Osteoblast (primary cell): Measurements from ENCODE around the gene CPEB4. TPM values are rescaled to one million over a fixed set of nuclear protein-coding genes. Genes with fewer than 3 reads are reported as not detected.

ENCODE experiments used
- DNase-seq: peaks from one replicate; pipeline ENCODE4 v3.0.0; 2011; ENCODE audit warnings: low spot score, mixed read lengths; ENCODE audit not compliant: insufficient read length; ENCODE audit errors: missing footprints
- H2AFZ ChIP-seq: 2 replicates; pipeline ENCODE4 v1.6.0; 2011; ENCODE audit warnings: mild to moderate bottlenecking, low read length
- H3K27ac ChIP-seq: 2 replicates; pipeline ENCODE4 v1.5.1; 2011; ENCODE audit warnings: mild to moderate bottlenecking, low read depth, low read length, moderate library complexity
- H3K27me3 ChIP-seq: 2 replicates; pipeline ENCODE4 v1.6.0; 2012; ENCODE audit warnings: mild to moderate bottlenecking, control low read depth, inconsistent platforms, low read length, moderate library complexity; ENCODE audit not compliant: insufficient read depth
- H3K36me3 ChIP-seq: 2 replicates; pipeline ENCODE4 v1.5.1; 2011; ENCODE audit warnings: mild to moderate bottlenecking, low read length, control low read depth, moderate library complexity; ENCODE audit not compliant: insufficient read depth
- H3K4me1 ChIP-seq: 2 replicates; pipeline ENCODE4 v1.5.1; 2011; ENCODE audit warnings: mild to moderate bottlenecking, low read length, control low read depth, moderate library complexity; ENCODE audit not compliant: insufficient read depth
- H3K4me2 ChIP-seq: 2 replicates; pipeline ENCODE4 v1.6.0; 2011; ENCODE audit warnings: mild to moderate bottlenecking, low read length; ENCODE audit not compliant: insufficient read depth
- H3K4me3 ChIP-seq: fragments of 200-600 bp; sonication (generic); 3 replicates; pipeline ENCODE4 v1.5.1; 2012; ENCODE audit warnings: mild to moderate bottlenecking, low read length, inconsistent platforms; ENCODE audit not compliant: insufficient read depth
- H3K79me2 ChIP-seq: 2 replicates; pipeline ENCODE4 v1.6.0; 2012; ENCODE audit warnings: mild to moderate bottlenecking, low read length, control low read depth, inconsistent platforms; ENCODE audit not compliant: insufficient read depth
- H3K9me3 ChIP-seq: 2 replicates; pipeline ENCODE4 v1.5.1; 2011; ENCODE audit warnings: low read depth, low read length, control low read depth
- H4K20me1 ChIP-seq: 2 replicates; pipeline ENCODE4 v1.6.0; 2012; ENCODE audit warnings: mild to moderate bottlenecking, low read length, control low read depth; ENCODE audit not compliant: insufficient read depth
- total RNA-seq: library from RNA; depleted of rRNA; stranded (reverse); fragments of >200 nt; gene quantifications from 2 replicates; pipeline ENCODE4 v1.2.3, GENCODE V29; 2012
- TF ChIP-seq, protein P1 (sequence below): IDR thresholded peaks from 2 replicates; pipeline ENCODE4 v1.5.1; 2011; ENCODE audit warnings: mild to moderate bottlenecking, low read depth, low read length, moderate library complexity; ENCODE audit errors: extremely low read depth

Gene CPEB4
- total RNA-seq, 1 donor = 41.6 TPM

- H3K36me3 ChIP-seq = no peaks in the 10 kb centered on the region
- H3K4me1 ChIP-seq = no peaks in the 10 kb centered on the region
- no peak within 1 kb of the TSS for H3K27ac ChIP-seq
- H4K20me1 ChIP-seq = no peaks in the 10 kb centered on the region
- TF ChIP-seq, protein P1, sequence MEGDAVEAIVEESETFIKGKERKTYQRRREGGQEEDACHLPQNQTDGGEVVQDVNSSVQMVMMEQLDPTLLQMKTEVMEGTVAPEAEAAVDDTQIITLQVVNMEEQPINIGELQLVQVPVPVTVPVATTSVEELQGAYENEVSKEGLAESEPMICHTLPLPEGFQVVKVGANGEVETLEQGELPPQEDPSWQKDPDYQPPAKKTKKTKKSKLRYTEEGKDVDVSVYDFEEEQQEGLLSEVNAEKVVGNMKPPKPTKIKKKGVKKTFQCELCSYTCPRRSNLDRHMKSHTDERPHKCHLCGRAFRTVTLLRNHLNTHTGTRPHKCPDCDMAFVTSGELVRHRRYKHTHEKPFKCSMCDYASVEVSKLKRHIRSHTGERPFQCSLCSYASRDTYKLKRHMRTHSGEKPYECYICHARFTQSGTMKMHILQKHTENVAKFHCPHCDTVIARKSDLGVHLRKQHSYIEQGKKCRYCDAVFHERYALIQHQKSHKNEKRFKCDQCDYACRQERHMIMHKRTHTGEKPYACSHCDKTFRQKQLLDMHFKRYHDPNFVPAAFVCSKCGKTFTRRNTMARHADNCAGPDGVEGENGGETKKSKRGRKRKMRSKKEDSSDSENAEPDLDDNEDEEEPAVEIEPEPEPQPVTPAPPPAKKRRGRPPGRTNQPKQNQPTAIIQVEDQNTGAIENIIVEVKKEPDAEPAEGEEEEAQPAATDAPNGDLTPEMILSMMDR = no peak
- H3K4me3 ChIP-seq = no peak within 1 kb of the TSS
- DNase-seq = no peak
- no peaks in the 10 kb centered on the region for H3K27me3 ChIP-seq
- no peak within 1 kb of the TSS for H2AFZ ChIP-seq
- no peaks in the 10 kb centered on the region for H3K79me2 ChIP-seq
- no peak within 1 kb of the TSS for H3K4me2 ChIP-seq
- no peaks in the 10 kb centered on the region for H3K9me3 ChIP-seq
Measured at GRCh38 chr5:173988554-173989431, 100.6 kb downstream of the CPEB4 start, which contains the start of gene C5orf47. C5orf47 (plus strand) TSS chr5:173989170; CDS start chr5:173989264, 94 bp downstream.

DNA sequence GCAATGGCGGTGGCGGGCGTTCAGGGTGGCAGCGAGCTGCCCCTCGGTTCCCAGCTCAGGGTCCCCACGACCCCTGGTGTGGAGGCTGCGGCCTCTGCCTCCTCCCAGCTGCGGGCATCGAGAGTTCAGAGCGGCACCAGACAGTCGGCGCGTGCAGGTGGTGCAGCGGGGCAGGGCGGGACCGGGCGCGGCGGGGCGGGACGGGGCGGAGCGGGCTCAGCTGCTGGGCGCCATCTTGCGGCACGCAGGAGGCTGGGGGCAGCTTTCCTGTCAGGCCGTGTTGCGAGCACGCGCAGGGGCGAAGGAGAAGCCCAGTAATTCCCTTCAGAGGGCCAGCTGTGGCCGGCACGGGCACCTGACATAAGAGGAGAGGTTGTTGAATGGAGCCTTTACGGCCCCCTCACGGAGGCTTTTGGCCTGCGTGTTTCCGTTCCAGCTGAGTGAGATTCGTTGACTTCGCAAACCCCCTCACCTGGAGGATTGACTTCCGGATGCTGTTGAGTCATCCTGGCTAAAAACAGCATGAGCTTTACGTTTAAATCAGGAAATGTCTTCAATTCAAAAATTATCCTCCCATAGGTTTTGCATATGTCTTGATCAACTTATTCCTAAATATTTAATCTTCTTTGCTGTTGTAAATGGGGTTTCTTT lies 101.4 kb downstream of the CPEB4 start:
- no peak overlapping the region for H2AFZ ChIP-seq
- no peaks in the 10 kb centered on the region for H3K79me2 ChIP-seq
- no peaks in the 10 kb centered on the region for H3K27me3 ChIP-seq
- H3K36me3 ChIP-seq = no peaks in the 10 kb centered on the region
- no peaks in the 10 kb centered on the region for H3K4me1 ChIP-seq
- no peak overlapping the region for H3K27ac ChIP-seq
- H3K4me2 ChIP-seq = no peak overlapping the region
- no peak overlapping the region for H3K4me3 ChIP-seq
- no peaks in the 10 kb centered on the region for H3K9me3 ChIP-seq
- TF ChIP-seq, protein P1 = no peak
- no peak for DNase-seq
- H4K20me1 ChIP-seq = no peaks in the 10 kb centered on the region

GRCh38 chr5:173997331-173997730 lies 109.2 kb downstream of the CPEB4 start:
- Histone ChIP-seq H2AFZ (no peak overlapping the region), H4K20me1 (no peaks in the 10 kb centered on the region), H3K9me3 (no peaks in the 10 kb centered on the region), H3K27me3 (no peaks in the 10 kb centered on the region), H3K79me2 (no peaks in the 10 kb centered on the region), H3K27ac (no peak overlapping the region), H3K4me3 (no peak overlapping the region), H3K4me1 (no peaks in the 10 kb centered on the region), H3K4me2 (no peak overlapping the region), H3K36me3 (no peaks in the 10 kb centered on the region)
- DNase-seq = no peak
- TF ChIP-seq, protein P1 = no peak

DNA sequence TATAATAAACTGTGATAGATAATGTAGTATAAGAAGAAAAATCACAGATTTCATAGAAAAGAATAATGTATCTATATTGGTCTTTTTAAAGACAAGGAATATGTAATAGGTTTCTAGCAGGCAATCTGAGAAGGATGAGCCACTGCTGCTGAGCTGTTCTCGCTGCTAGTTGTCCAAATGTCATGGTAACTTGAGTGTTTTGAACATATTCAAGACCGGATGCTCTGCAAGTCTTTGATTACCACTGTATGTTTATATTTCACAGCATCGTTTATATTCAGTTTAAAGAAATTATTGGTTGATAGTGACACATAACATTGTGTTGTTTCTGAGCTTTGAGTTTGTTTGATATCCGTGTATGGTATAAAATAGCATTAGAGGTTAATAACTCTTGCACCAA lies 110.4 kb downstream of the CPEB4 start:
- TF ChIP-seq, protein P1 = no peak
- Histone ChIP-seq H3K4me1 (no peaks in the 10 kb centered on the region), H3K27ac (no peak overlapping the region), H3K9me3 (no peaks in the 10 kb centered on the region), H3K36me3 (no peaks in the 10 kb centered on the region), H4K20me1 (no peaks in the 10 kb centered on the region), H3K4me2 (no peak overlapping the region), H2AFZ (no peak overlapping the region), H3K4me3 (no peak overlapping the region), H3K27me3 (no peaks in the 10 kb centered on the region), H3K79me2 (no peaks in the 10 kb centered on the region)
- DNase-seq = no peak
